Measurements from ENCODE around the gene RBM3. TPM values are rescaled to one million over a fixed set of nuclear protein-coding genes. Genes with fewer than 3 reads are reported as not detected.

Gene RBM3
- total RNA-seq, 4 donors from 2014 or later = 83.7 to 233 (median 182) TPM

DNA sequence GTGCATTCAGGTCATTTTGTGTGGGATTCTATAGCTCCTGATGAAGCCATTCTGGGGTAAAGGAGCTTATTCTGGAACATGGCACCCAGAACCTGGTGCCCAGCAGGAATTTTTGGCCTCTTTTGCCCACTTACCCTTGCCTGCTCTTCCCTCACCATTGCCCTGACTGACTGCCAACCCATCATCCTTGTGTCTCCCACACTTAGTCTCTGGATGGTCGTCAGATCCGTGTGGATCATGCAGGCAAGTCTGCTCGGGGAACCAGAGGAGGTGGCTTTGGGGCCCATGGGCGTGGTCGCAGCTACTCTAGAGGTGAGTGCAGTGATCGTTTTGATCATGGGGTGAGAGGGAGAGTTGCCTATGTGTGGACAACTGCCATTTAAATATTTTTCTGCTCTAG lies 1.8 kb downstream of the RBM3 start:
- peak overlapping the region in 3 of 4 donors; percentile 96 to 98 (median 98) for H3K27ac ChIP-seq
- WGBS, 2 donors (ENCODE audit: low coverage in 1 of 2) = 95% methylated on average over 3 of the region's 6 CpGs; no CpG with 5 or more reads in 1 of the 2 donors
- no peak for TF ChIP-seq EP300 (IDR thresholded peaks at IDR 0.05)
- TF ChIP-seq CTCF (IDR thresholded peaks at IDR 0.05) = no peak
- no peak for TF ChIP-seq POLR2AphosphoS5 (IDR thresholded peaks at IDR 0.05)
- no peak for TF ChIP-seq POLR2A (IDR thresholded peaks at IDR 0.05)

DNA sequence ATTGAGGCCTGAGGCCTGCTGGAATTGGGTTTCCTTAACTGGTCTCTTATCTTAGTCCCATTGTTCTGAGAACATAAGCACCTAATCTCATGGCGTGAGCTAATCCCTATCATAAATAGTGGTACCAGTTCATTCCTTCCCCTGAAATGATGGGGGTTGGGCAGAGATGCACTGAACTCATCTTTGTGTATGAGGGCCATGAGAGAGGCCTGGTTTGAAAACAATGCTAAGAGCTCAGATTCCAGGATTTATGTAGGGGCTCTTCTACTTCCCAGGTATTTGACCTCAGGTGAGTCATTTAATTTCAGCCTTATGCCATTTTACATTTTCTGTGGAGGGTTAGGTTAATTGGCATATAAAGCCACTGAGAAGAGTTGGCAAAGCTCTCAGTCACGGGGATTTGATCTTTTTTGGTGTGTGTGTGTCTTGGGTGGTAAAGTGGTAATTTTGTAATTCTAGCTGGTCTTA lies 4.4 kb downstream of the RBM3 start:
- Histone ChIP-seq H3K9me3 (no peaks in the 10 kb centered on the region), H3K27ac (no peak overlapping the region), H3K36me3 (peaks cover 3 to 47% of the 10 kb centered on the region in 2 donors), H3K4me3 (no peak overlapping the region), H3K27me3 (no peaks in the 10 kb centered on the region), H3K4me1 (peaks cover 6 to 16% (median 13%) of the 10 kb centered on the region in 3 donors)
- 50 to 60% methylated on average over 2 of the region's 2 CpGs for WGBS, 2 donors (ENCODE audit: low coverage in 1 of 2)
- no peak for ATAC-seq
- TF ChIP-seq POLR2A (IDR thresholded peaks at IDR 0.05) (no peak), POLR2AphosphoS5 (IDR thresholded peaks at IDR 0.05) (no peak)

More for the DNA sequence above, 1.8 kb downstream of the RBM3 start:
- Histone ChIP-seq H3K36me3 (peaks cover 3 to 47% of the 10 kb centered on the region in 2 donors), H3K4me3 (peak overlapping the region in 1 of 2 donors; percentile 75), H3K27me3 (no peaks in the 10 kb centered on the region), H3K4me1 (peaks cover 6 to 16% (median 13%) of the 10 kb centered on the region in 3 donors), H3K9me3 (no peaks in the 10 kb centered on the region)
- no peak for ATAC-seq

GRCh38 chrX:48579259-48579658 lies 5.0 kb downstream of the RBM3 start:
- no peaks in the 10 kb centered on the region for H3K9me3 ChIP-seq
- no peaks in the 10 kb centered on the region for H3K27me3 ChIP-seq
- peaks cover 6 to 16% (median 13%) of the 10 kb centered on the region in 3 donors for H3K4me1 ChIP-seq
- no peak for ATAC-seq
- H3K36me3 ChIP-seq = peaks cover 3 to 47% of the 10 kb centered on the region in 2 donors
- WGBS, 2 donors (ENCODE audit: low coverage in 1 of 2) = 100% methylated on average over 1 of the region's 3 CpGs; no CpG with 5 or more reads in 1 of the 2 donors
- H3K4me3 ChIP-seq = no peak overlapping the region
- H3K27ac ChIP-seq = no peak overlapping the region
- TF ChIP-seq POLR2A (IDR thresholded peaks at IDR 0.05) = no peak
- TF ChIP-seq POLR2AphosphoS5 (IDR thresholded peaks at IDR 0.05) = no peak
- no peak for TF ChIP-seq EP300 (IDR thresholded peaks at IDR 0.05)
- no peak for TF ChIP-seq CTCF (IDR thresholded peaks at IDR 0.05)

DNA sequence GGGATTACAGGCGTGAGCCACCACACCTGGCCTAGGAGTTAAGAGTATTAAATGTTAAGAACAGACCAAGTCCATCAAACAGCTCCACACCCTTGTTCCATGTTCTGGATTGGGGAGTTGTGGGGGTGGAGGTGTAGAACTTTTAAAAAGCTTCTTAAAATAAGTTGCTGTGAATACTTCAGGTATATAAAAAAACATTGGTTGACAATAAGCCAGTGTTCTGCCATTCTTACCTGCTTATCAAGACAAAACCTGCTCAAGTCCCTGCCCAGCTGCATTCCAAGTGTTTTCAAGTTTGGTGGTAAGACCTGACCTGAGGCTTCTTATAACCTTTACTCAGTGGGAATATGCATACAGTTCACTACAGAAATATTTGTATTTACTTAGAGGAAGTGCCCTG lies 6.4 kb downstream of the RBM3 start:
- no peaks in the 10 kb centered on the region for H3K9me3 ChIP-seq
- H3K27ac ChIP-seq = no peak overlapping the region
- H3K27me3 ChIP-seq = no peaks in the 10 kb centered on the region
- no peak overlapping the region for H3K4me3 ChIP-seq
- TF ChIP-seq EP300 (IDR thresholded peaks at IDR 0.05) (no peak), CTCF (IDR thresholded peaks at IDR 0.05) (no peak), POLR2AphosphoS5 (IDR thresholded peaks at IDR 0.05) (no peak), POLR2A (IDR thresholded peaks at IDR 0.05) (no peak)
- peaks cover 1 to 42% of the 10 kb centered on the region in 2 donors for H3K36me3 ChIP-seq
- no CpG with 5 or more reads among the region's 1 CpG for WGBS, 2 donors (ENCODE audit: low coverage in 1 of 2)
- peaks cover 4 to 10% (median 8%) of the 10 kb centered on the region in 3 donors for H3K4me1 ChIP-seq
- ATAC-seq = no peak

- 41 to 86% methylated on average over 2 of the region's 2 CpGs for WGBS, 2 donors (ENCODE audit: low coverage in 1 of 2)
- no peaks in the 10 kb centered on the region for H3K4me1 ChIP-seq
These were observed 10.4 kb downstream of the RBM3 start for GRCh38 chrX:48584698-48585097.

More at GRCh38 chrX:48584698-48585097, 10.4 kb downstream of the RBM3 start:
- ATAC-seq = no peak
- Histone ChIP-seq H3K27me3 (no peaks in the 10 kb centered on the region), H3K27ac (no peak overlapping the region), H3K36me3 (peaks cover 0 to 1% of the 10 kb centered on the region in 2 donors), H3K9me3 (no peaks in the 10 kb centered on the region), H3K4me3 (no peak overlapping the region)
- TF ChIP-seq POLR2A (IDR thresholded peaks at IDR 0.05) (no peak), CTCF (IDR thresholded peaks at IDR 0.05) (no peak), EP300 (IDR thresholded peaks at IDR 0.05) (no peak), POLR2AphosphoS5 (IDR thresholded peaks at IDR 0.05) (no peak)

Data from gastroesophageal sphincter (tissue), 4 donors.